A549 treated with DMSO at 1 μM for 4 hours (cell line): Measurements from ENCODE around the gene CPB1. TPM values are rescaled to one million over a fixed set of nuclear protein-coding genes. Genes with fewer than 3 reads are reported as not detected.

Experiments
- total RNA-seq: library from RNA; stranded (reverse); fragments of 200-300 nt; extraction: Qiagen RNA extraction; gene quantifications from 5 replicates; pipeline ENCODE4 v1.2.3, GENCODE V29; 2022; ENCODE audit warnings: low read depth

The CPB1 gene
- total RNA-seq, result not detected in 5 replicates

GRCh38 chr3:148827585-148827984 is at the start of gene CPB1:
Gene CPB1, plus strand, starts transcription at chr3:148827811. Its CDS starts 13 bp downstream, at chr3:148827824.

GRCh38 chr3:148865049-148865448 is 37.4 kb downstream of the CPB1 start, which contains the start of gene CPA3:
Gene CPA3, plus strand, starts transcription at chr3:148865296. Its CDS starts 12 bp downstream, at chr3:148865308.

Other genes starting within 250 kb of the CPB1 start
- gene AGTR1, start 129.9 kb upstream of the CPB1 start, total RNA-seq, result 0.44 to 0.61 TPM (median 0.48 TPM) in 5 replicates
- gene CPA3, start 37.5 kb downstream of the CPB1 start, total RNA-seq, result not detected in 5 replicates
- 34.9 to 42.6 TPM (median 38.8 TPM) in 5 replicates for gene GYG1, start 163.7 kb downstream of the CPB1 start, total RNA-seq